Pulmonary artery endothelial cell (primary cell): ENCODE results near the gene FRMD4B. TPM values are rescaled to one million over a fixed set of nuclear protein-coding genes. Genes with fewer than 3 reads are reported as not detected.

Experiments used
- DNase-seq: peaks from one replicate; pipeline ENCODE4 v3.0.0-alpha.2; 2011; ENCODE audit warnings: low read depth, low spot score
- total RNA-seq: library from RNA; depleted of rRNA; stranded (reverse); fragments of >200 nt; gene quantifications from 2 replicates; pipeline ENCODE4 v1.2.3, GENCODE V29; 2014

The FRMD4B gene
- total RNA-seq: 96.7 and 103 TPM in 2 replicates

- no peak for DNase-seq
Measured at GRCh38 chr3:69385723-69386555, at the start of gene FRMD4B. TSS of gene FRMD4B (minus strand) at chr3:69386088. CDS start at chr3:69385989, 99 bp downstream.

DNA sequence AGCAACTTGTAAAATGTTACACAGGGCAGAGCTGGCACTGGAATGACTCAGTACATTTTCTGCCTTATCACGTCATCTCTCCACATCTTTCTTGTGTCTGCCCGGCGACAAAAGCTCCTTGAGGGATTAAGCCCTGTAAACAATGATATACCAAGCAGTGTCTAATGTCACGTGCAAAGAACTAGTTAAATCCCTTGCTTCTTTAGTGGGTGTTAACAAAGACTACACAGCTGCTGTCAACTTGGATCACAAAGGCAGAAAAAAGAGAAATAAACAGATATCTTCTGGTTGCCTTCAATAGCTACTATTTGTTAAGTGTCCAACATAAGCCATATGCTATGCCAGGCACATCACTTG is 48.1 kb upstream of the FRMD4B start:
- DNase-seq: no peak

DNA sequence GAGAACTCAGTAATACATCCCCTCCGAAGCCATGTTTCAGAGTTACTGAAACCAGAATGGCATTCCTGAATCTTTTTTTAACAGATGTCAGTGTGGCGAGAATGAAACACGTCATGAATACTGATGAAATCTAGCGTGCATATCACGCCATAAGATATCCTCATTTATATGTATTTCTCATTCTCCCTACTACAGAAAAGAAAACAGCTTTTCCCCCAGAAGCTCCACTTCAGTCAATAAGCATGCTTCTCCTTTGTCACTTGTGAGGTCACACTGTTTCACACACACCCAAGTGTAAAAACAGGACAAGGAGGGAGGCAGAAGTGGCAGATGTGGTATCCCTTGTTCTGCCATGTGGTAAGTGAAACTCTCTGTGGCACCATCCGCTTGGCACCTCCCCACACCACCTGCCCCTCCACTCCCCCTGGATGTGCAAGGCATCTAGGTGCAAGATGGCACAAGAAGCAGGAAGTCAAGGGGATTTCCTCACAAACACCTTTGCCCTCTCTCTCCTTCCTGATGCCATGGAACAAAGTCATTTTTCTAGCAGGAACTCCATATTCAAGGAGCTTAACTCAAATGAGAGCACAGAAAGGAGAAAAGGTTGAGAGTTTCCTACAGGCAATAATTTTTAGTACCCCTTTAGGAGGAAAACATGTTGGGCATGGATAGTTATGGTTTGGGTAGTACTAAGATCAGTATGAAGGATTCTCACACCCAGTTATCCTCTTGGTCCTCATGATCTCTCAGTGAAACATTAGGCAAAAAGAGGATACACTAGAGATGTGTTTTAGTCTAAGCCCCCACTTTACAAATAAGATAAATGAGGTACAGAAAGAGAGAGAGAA is 47.5 kb upstream of the FRMD4B start:
- no peak for DNase-seq

- DNase-seq: no peak
Measured at GRCh38 chr3:69428657-69429255, 42.9 kb upstream of the FRMD4B start.

DNA sequence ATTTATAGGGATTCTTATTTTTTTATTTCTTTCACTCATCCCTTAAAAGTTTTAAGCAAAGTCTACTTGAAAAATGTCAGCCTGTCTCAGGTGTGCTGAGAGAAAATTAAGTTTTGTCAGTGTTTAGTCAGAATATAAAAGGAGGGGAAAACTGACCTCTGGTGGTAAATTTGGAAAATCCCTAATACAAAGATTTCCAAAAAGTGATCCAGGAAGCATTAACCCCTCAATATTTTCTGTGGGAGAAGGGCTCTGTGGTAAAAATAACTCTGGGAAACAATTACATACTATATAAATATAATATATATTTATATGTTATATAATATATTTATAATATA is 41.0 kb upstream of the FRMD4B start:
- DNase-seq: no peak

GRCh38 chr3:69426291-69426966 is 40.5 kb upstream of the FRMD4B start:
- DNase-seq: no peak

DNA sequence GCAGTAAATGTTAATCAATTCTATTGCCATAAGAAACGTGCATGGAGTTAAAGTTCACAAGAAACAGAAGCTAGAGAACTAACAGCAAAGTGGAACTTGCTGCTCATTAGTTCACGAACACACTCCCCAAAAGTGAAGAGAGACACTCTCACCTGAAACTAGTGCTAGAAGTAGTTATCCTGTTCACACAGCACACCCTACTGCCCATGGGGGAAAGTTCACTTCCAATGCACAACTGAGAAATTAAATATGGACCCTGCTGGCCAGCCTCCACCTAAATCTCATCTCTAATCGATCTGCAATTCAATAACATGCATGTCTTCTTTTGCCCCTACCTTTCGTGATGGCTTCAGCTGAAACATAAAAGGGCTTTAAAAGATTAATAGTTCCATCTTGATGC is 39.4 kb upstream of the FRMD4B start:
- no peak for DNase-seq

GRCh38 chr3:69423463-69424155 is 37.7 kb upstream of the FRMD4B start:
- DNase-seq: no peak

DNA sequence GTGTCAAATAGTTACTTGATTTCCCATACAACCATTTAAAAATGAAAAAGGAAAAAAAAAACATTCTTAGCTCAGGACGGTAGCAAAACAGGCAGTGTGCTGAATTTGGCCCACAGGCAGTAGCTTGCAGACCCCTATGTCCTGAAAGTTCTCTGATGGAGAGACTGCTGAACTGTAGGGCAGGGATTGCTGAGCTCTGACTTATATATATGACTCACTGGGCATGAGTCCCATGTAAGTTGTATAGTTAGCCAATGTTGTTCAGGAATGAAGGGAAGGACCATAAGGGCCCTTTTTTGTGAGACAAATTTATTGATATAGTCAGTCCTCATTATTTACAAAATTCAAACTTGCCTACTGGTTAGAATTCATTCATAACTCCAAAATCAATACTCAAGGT is 36.9 kb upstream of the FRMD4B start:
- DNase-seq: no peak

- peak; percentile 82 for DNase-seq
Measured at GRCh38 chr3:69420781-69421520, 35.1 kb upstream of the FRMD4B start.

DNA sequence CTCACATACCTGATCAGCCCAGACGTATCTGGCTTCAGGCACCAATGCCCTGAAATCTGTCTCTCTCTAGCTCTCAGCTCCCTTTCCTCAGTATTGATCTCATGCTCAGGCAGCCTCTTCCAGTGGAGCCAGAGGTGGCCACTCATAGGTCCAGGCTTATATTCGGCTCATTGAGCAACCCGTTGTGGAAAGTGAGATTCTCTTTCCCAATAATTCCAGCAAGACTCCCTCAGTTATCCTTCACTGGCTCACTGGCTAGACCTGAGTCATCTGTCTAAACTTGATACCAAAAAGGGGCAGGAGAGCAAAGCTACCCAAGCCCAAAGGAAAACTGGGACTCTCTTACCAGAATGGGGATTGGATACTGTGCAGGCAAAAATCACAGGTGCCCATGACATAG is 33.4 kb upstream of the FRMD4B start:
- no peak for DNase-seq

- no peak for DNase-seq
Measured at GRCh38 chr3:69417541-69418078, 31.7 kb upstream of the FRMD4B start.

DNA sequence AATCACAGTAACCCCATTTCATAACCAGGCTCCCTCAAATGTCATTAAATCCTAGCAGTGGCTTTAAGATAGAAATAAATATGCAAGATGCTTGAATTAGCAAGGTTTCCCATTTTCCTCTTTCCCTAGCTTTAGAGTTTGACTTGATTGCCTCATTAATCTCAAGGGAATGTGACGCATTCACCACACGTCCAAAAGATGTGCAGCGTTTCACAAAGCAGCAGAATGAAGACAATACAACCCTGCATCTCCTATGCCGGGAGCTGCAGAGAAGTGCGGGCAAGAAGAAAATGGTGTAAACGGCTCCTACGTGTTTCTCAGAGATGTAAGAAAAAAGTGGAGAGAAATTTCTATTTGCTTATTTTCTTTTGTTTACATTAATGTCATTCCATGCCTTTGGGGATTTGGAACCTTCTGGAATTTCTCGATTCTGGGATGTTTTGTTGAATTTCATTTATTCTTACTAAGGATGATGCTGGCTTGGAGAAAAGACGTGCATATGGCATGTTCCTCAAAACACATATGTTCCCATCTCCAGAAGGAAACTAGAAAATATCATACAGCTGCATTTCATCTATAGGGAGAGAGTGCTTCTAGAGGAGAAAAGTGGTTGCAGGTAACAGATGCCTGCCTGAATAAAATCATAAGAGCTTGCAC is 27.8 kb upstream of the FRMD4B start:
- no peak for DNase-seq

DNA sequence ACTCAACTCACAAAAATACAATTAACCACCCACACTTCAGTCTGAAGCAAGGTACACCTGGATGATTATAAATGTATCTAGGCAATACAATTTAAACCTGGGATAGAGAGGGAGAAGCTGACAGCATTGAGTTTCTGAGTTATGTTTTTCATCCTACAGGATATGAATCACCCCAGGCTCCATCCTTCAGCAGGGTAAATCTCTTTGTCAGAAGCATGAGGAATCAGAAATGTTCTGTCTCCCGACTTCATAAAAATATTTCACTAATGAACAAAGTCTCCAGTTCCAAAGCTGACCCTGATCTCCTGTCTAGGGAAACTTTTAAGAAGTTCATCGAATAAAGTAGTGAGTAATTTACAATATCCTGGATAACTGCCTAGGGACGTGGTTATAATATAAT is 25.5 kb upstream of the FRMD4B start:
- DNase-seq: peak; percentile 45

DNA sequence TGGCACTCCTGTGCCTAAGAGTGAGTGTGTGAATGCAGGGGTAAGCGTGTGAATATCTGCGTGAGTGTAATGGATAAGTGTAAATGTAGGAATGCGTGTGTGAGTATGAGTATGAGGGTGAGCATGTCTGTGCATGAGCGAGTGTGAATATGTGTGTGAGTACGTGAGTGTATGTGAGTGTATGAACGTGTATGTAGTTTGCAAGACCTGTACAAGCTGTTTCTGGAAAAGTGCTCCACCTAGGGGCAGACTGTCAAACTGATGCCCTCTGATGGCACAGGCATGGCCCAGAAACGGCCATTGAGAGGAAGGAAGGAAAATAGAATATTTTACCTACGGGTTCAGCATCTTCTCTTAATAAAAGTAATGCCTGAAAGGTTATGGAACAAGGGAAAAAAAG is 24.4 kb upstream of the FRMD4B start:
- DNase-seq: peak; percentile 66

GRCh38 chr3:69409831-69410230 is 23.9 kb upstream of the FRMD4B start:
- no peak for DNase-seq

DNA sequence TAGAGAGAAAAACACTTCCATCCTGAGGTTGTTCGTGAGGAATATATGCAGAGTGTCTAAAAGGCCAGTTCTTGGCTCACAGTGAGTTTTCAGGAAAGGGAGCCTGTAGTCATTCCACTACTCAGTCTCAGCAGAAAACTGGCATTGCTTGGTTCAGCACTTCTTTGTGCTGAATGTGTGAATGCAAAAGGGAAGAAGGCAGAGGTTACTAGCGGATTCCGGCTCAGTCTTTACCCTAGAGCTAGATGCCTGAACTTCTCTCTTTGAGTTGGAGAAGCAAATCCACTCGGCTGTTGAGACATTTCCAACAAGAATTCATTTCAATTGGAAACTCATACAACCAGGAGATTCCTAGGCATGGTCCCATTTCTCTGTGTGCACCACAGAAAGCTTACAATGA is 23.1 kb upstream of the FRMD4B start:
- no peak for DNase-seq

- no peak for DNase-seq
Measured at GRCh38 chr3:69408542-69408941, 22.7 kb upstream of the FRMD4B start.

- no peak for DNase-seq
Measured at GRCh38 chr3:69407908-69408307, 22.0 kb upstream of the FRMD4B start.

- DNase-seq: no peak
Measured at GRCh38 chr3:69406163-69406562, 20.3 kb upstream of the FRMD4B start.
